B cell (primary cell): ENCODE measurements around the gene AFTPH. TPM values are rescaled to one million over a fixed set of nuclear protein-coding genes. Genes with fewer than 3 reads are reported as not detected.

Source experiments
- ATAC-seq: fragments of 200-7000 bp; cut with Tn5 transposase; one replicate; pipeline ENCODE4 v1.10.0; 2021; ENCODE audit warnings: low read depth, mild to moderate bottlenecking, moderate number of reproducible peaks, moderate library complexity
- CTCF ChIA-PET: fragments of 350-600 bp; sonication (Branson Sonifier 250); formaldehyde crosslinking; loops from one replicate; lab custom pipeline; 2021; ENCODE audit warnings: antibody characterized with exemption, inconsistent platforms; lab: Charles Lee
- POLR2A ChIA-PET: fragments of 350-600 bp; sonication (Branson Sonifier 250); formaldehyde crosslinking; loops from one replicate; lab custom pipeline; 2021; ENCODE audit warnings: antibody characterized with exemption; lab: Charles Lee
- DNase-seq: peaks from one replicate; pipeline ENCODE4 v3.0.0; 2013
- H2AFZ ChIP-seq: 2 replicates; pipeline ENCODE4 v1.6.1; 2012; ENCODE audit warnings: mild to moderate bottlenecking, low read depth, low read length; ENCODE audit not compliant: insufficient read depth, poor library complexity, severe bottlenecking
- H3K27ac ChIP-seq, 2 donors: 1 replicate in 1 of 2; 2 replicates in 1 of 2; pipeline ENCODE4 v1.5.1; 2012 to 2013; ENCODE audit warnings: low read length in 2 of 2, mild to moderate bottlenecking in 2 of 2, moderate library complexity in 1 of 2
- H3K27me3 ChIP-seq, 4 experiments: fragments of 200-600 bp in 1 of 4; sonication (generic) in 1 of 4; replicated peaks in 1 of 4; 1 replicate in 2 of 4; 2 replicates in 2 of 4; pipeline versions ENCODE4 v1.6.1 to v1.7.0; 2013 to 2016; ENCODE audit warnings: low read length in 3 of 4, mild to moderate bottlenecking in 2 of 4, mixed read lengths in 1 of 4, moderate library complexity in 1 of 4; ENCODE audit not compliant: insufficient read depth in 4 of 4, control insufficient read depth in 3 of 4; ENCODE audit errors: control extremely low read depth in 1 of 4
- H3K36me3 ChIP-seq, 2 experiments: replicated peaks in 1 of 2; 1 replicate in 1 of 2; 2 replicates in 1 of 2; pipeline versions ENCODE4 v1.6.1 to v1.7.1; 2013; ENCODE audit warnings: low read length in 1 of 2; ENCODE audit not compliant: insufficient read depth in 2 of 2, control insufficient read depth in 1 of 2; ENCODE audit errors: control extremely low read depth in 1 of 2, extremely low read depth in 1 of 2
- H3K4me1 ChIP-seq, 2 donors: fragments of 200-600 bp in 1 of 2; sonication (generic) in 1 of 2; 1 replicate in 1 of 2; 2 replicates in 1 of 2; pipeline versions ENCODE4 v1.5.1 to v1.6.1; 2013 to 2017; ENCODE audit warnings: low read length in 2 of 2; ENCODE audit not compliant: control insufficient read depth in 2 of 2, insufficient read depth in 2 of 2
- H3K4me2 ChIP-seq: replicated peaks from 2 replicates; pipeline ENCODE3; 2012; ENCODE audit warnings: mild to moderate bottlenecking, low read depth, low read length; ENCODE audit not compliant: poor library complexity, severe bottlenecking
- H3K4me3 ChIP-seq, 5 experiments: fragments of 200-600 bp in 1 of 5; sonication (generic) in 1 of 5; 1 replicate in 3 of 5; 2 replicates in 2 of 5; pipeline versions ENCODE4 v1.5.1 to v1.7.0; 2011 to 2016; ENCODE audit warnings: low read length in 4 of 5, mild to moderate bottlenecking in 4 of 5, low read depth in 2 of 5, control low read depth in 1 of 5, moderate library complexity in 1 of 5; ENCODE audit not compliant: insufficient read depth in 1 of 5; ENCODE audit errors: control extremely low read depth in 1 of 5, extremely low read depth in 1 of 5
- H3K79me2 ChIP-seq: fragments of 200-600 bp; sonication (generic); one replicate; pipeline ENCODE4 v1.6.0; 2016; ENCODE audit warnings: low read length; ENCODE audit not compliant: control insufficient read depth, insufficient read depth
- H3K9ac ChIP-seq: fragments of 200-600 bp; sonication (generic); 2 replicates; pipeline ENCODE4 v1.6.1; 2017; ENCODE audit warnings: mild to moderate bottlenecking, low read length, moderate library complexity
- H3K9me3 ChIP-seq, 3 donors: one replicate each; pipeline versions ENCODE4 v1.6.1 to v1.7.1; 2013; ENCODE audit warnings: low read length in 2 of 3; ENCODE audit not compliant: control insufficient read depth in 2 of 3, insufficient read depth in 1 of 3; ENCODE audit errors: control extremely low read depth in 1 of 3
- H4K20me1 ChIP-seq: 2 replicates; pipeline ENCODE4 v1.6.0; 2012; ENCODE audit warnings: mild to moderate bottlenecking, low read length; ENCODE audit not compliant: insufficient read depth, control insufficient read depth, poor library complexity, severe bottlenecking
- H3K27ac Mint-ChIP-seq: one replicate; pipeline ENCODE4 v1.8.0; 2021; ENCODE audit warnings: mixed read lengths
- H3K27me3 Mint-ChIP-seq: one replicate; pipeline ENCODE4 v1.8.0; 2021; ENCODE audit warnings: mixed read lengths
- H3K4me1 Mint-ChIP-seq: one replicate; pipeline ENCODE4 v1.8.0; 2021; ENCODE audit warnings: mixed read lengths
- H3K4me3 Mint-ChIP-seq: one replicate; pipeline ENCODE4 v1.8.0; 2021; ENCODE audit warnings: mixed read lengths
- H3K9me3 Mint-ChIP-seq: one replicate; pipeline ENCODE4 v1.8.0; 2022; ENCODE audit warnings: mixed read lengths; ENCODE audit not compliant: insufficient read depth
- EZH2 ChIP-seq: IDR thresholded peaks from 2 replicates; pipeline ENCODE4 v1.6.1; 2012; ENCODE audit warnings: borderline replicate concordance, low read depth, mild to moderate bottlenecking, moderate library complexity, low read length; ENCODE audit not compliant: insufficient read depth, poor library complexity, severe bottlenecking
- WGBS: methylation state at CpG from one replicate; pipeline ENCODE4 v1.1.5; 2013; ENCODE audit warnings: missing lambda C conversion rate; ENCODE audit not compliant: insufficient coverage; 5-methylcytosine and 5-hydroxymethylcytosine counted together
- intact Hi-C: fragments of 100-400 bp; cut with micrococcal nuclease; formaldehyde crosslinking; loops from one replicate; pipeline ENCODE4 v1.10.0; 2022
- polyA plus RNA-seq: library from polyadenylated mRNA; depleted of rRNA; stranded (reverse); fragments of >200 nt; gene quantifications from 2 replicates; pipeline ENCODE4 v1.2.3, GENCODE V29; 2012
- total RNA-seq, 2 donors: library from RNA; stranded (reverse); fragments of 120-200 nt in 1 of 2; gene quantifications; 1 replicate in 1 of 2; 2 replicates in 1 of 2; pipeline versions ENCODE4 v1.2.3 to v1.2.4, GENCODE V29; 2013 to 2022
- TF ChIP-seq, protein P1 (sequence below): fragments of 200-600 bp; IDR thresholded peaks from one replicate; pipeline ENCODE4 v1.8.0; 2022; ENCODE audit warnings: antibody characterized with exemption, mild to moderate bottlenecking

The AFTPH gene
- total and polyA plus RNA-seq, 2 donors (not counting 1 experiment from before 2014, with no cell fraction given) = 45.4 to 94.1 TPM

DNA sequence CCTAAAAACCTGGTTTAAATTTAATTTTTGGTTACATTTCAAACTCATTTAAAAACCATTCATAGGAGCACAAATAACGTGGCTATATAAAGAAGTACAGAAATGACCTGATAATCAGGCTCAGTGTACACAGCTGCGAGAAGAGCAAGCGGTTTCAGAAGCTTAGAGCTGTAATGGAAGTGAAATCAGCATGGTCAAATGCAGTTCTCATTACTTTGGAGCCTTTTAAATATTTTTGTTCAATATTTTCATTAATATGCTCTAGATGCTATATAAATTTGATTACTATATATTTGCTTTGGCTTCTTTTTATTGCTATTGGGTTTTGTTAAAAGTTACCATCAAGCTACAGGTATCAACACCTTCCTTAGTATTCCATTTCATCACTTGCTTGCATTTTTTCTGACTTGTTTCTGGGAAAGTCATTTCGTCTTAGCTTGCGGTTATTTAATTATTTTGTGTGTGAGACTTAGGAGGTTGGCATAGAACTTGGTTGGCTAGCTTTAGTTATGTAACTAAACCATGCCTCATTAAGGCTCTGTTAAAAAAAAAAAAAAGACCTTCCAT lies 58.7 kb downstream of the AFTPH start:
- CTCF ChIA-PET = interaction anchor here (0.6 to 3.1 kb wide), 18 partner anchors 8 to 604 kb away, joined by 3 to 15 read pairs (median 4); partner anchors contain the start of genes AFTPH and SERTAD2
- H3K27ac Mint-ChIP-seq = no peak overlapping the region
- peak overlapping the region in 1 of 2 donors; percentile 25 for H3K27ac ChIP-seq
- no peak overlapping the region for H3K4me3 ChIP-seq
- POLR2A ChIA-PET = no interaction called here
- H3K9ac ChIP-seq = no peak overlapping the region
- no peak overlapping the region for H2AFZ ChIP-seq
- no peak for DNase-seq
- H4K20me1 ChIP-seq = no peaks in the 10 kb centered on the region
- H3K4me2 ChIP-seq = no peak overlapping the region
- H3K9me3 ChIP-seq = no peaks in the 10 kb centered on the region
- H3K27me3 ChIP-seq = no peaks in the 10 kb centered on the region
- H3K9me3 Mint-ChIP-seq = no peaks in the 10 kb centered on the region
- H3K4me1 Mint-ChIP-seq = peaks cover 10% of the 10 kb centered on the region
- H3K4me1 ChIP-seq = peaks cover 0 to 4% of the 10 kb centered on the region in 2 donors
- no peak for ATAC-seq
- no CpG with 5 or more reads among the region's 5 CpGs for WGBS
- no peaks in the 10 kb centered on the region for H3K79me2 ChIP-seq
- peaks cover 17 to 53% of the 10 kb centered on the region in 2 experiments for H3K36me3 ChIP-seq
- H3K27me3 Mint-ChIP-seq = no peaks in the 10 kb centered on the region
- no peak overlapping the region for H3K4me3 Mint-ChIP-seq
- intact Hi-C loops = no loop called here
- TF ChIP-seq, protein P1, sequence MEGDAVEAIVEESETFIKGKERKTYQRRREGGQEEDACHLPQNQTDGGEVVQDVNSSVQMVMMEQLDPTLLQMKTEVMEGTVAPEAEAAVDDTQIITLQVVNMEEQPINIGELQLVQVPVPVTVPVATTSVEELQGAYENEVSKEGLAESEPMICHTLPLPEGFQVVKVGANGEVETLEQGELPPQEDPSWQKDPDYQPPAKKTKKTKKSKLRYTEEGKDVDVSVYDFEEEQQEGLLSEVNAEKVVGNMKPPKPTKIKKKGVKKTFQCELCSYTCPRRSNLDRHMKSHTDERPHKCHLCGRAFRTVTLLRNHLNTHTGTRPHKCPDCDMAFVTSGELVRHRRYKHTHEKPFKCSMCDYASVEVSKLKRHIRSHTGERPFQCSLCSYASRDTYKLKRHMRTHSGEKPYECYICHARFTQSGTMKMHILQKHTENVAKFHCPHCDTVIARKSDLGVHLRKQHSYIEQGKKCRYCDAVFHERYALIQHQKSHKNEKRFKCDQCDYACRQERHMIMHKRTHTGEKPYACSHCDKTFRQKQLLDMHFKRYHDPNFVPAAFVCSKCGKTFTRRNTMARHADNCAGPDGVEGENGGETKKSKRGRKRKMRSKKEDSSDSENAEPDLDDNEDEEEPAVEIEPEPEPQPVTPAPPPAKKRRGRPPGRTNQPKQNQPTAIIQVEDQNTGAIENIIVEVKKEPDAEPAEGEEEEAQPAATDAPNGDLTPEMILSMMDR = no peak
- no peak for TF ChIP-seq EZH2

DNA sequence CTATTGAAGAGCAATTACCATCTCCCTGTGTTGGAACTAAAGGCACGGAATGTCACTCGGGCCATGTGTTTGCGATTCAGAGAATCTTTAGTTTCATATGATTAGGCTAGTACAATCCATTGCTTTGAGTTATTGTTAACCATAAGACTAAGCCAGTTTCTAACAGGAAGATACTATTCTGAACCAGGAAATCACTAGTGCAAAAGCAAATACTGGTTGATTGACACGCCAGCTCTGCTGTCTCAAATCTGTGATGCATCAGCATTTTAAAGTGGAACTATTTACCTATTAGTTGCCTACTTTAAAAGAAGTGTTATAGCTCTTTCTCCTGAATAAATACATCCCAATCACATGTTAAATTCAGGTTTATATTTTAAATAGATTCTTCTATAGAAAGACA lies 61.9 kb downstream of the AFTPH start:
- CTCF ChIA-PET = interaction anchor here (0.7 to 3.8 kb wide), 39 partner anchors 9 to 353 kb away, joined by 3 to 45 read pairs (median 6); partner anchors contain the start of genes AFTPH and SERTAD2
- Histone ChIP-seq H3K4me3 (no peak overlapping the region), H3K27ac (no peak overlapping the region), H3K79me2 (no peaks in the 10 kb centered on the region), H3K9me3 (no peaks in the 10 kb centered on the region), H3K4me1 (peaks cover 0 to 4% of the 10 kb centered on the region in 2 donors), H3K36me3 (peaks cover 10 to 52% of the 10 kb centered on the region in 2 experiments), H2AFZ (no peak overlapping the region), H3K9ac (no peak overlapping the region), H3K27me3 (no peaks in the 10 kb centered on the region), H4K20me1 (no peaks in the 10 kb centered on the region), H3K4me2 (no peak overlapping the region)
- no peak overlapping the region for H3K27ac Mint-ChIP-seq
- no CpG with 5 or more reads among the region's 4 CpGs for WGBS
- H3K9me3 Mint-ChIP-seq = no peaks in the 10 kb centered on the region
- H3K4me3 Mint-ChIP-seq = no peak overlapping the region
- H3K4me1 Mint-ChIP-seq = peaks cover 14% of the 10 kb centered on the region
- POLR2A ChIA-PET = no interaction called here
- no peaks in the 10 kb centered on the region for H3K27me3 Mint-ChIP-seq
- intact Hi-C loops = loop anchor here (2.0 to 5.0 kb wide), 4 partner anchors 51 to 456 kb away; no protein-coding TSS in a partner anchor
- TF ChIP-seq, protein P1 = no peak
- no peak for TF ChIP-seq EZH2
- no peak for ATAC-seq
- no peak for DNase-seq
